Bone marrow (tissue), 2 donors: ENCODE results near the gene PHF11.

ENCODE experiments used
- DNase-seq, 2 donors: peaks; one replicate each; lab custom pipeline; 2025; lab: John Stamatoyannopoulos, UW

The PHF11 gene

GRCh38 chr13:49498206-49498605, 2.5 kb downstream of the PHF11 start:
- DNase-seq = no peak

GRCh38 chr13:49499889-49500660, 4.3 kb downstream of the PHF11 start:
- no peak for DNase-seq

DNA sequence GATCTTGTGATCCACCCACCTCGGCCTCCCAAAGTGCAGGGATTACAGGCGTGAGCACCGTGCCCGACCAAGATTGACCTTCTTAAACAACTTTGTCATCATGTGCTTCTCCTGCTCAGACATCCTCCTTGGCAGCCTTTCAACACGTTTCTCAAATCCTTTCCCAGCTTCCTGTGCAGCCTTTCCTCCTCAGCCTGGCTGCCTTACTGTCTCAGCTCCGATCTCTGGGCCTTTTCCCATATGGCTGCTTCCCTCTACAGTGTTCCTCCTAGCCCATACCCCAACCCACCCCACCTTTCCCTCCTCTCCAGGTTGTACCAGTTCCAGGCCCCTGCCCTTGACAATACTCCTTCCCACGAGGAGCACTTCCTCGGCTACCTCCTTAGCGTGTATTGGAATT, 7.2 kb downstream of the PHF11 start:
- no peak for DNase-seq

DNA sequence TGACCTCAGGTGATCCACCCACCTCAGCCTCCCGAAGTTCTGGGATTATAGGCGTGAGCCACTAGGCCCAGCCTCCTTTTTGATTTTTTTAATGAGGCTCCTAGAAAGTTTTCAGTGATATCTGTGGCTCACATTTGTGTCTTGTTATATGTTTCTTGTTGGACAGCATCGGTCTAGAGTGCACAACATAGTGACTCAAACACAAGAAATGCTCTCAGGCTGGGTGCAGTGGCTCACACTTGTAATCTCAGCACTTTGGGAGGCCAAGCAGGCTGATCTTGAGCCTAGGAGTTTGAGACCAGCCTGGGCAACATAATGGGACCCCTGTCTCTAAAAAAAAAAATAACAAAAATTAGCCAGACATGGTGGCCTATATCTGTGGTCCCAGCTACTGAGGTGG, 8.2 kb downstream of the PHF11 start:
- no peak for DNase-seq

DNA sequence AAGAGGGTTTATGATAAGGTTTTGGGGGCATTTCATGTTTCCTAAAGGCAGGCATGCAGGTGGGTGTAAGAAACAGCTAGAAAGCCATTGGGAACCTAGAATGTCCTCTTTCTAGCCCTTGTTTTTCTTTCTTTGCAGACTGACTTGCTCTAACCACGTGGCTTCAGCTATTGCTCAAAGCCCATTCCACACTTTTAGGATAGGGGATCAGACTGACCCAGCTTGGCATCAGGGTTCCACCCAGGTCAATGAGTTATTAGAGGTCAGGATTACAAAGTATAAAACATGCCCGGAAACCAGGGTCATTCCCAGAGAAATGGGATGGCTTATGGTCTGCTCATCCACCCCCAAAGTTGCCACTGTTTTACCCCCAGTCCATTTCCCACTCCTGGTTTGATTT, 16.8 kb downstream of the PHF11 start:
- no peak for DNase-seq

GRCh38 chr13:49516467-49516866, 20.7 kb downstream of the PHF11 start:
- DNase-seq = no peak

GRCh38 chr13:49517461-49517860, 21.7 kb downstream of the PHF11 start:
- no peak for DNase-seq

DNA sequence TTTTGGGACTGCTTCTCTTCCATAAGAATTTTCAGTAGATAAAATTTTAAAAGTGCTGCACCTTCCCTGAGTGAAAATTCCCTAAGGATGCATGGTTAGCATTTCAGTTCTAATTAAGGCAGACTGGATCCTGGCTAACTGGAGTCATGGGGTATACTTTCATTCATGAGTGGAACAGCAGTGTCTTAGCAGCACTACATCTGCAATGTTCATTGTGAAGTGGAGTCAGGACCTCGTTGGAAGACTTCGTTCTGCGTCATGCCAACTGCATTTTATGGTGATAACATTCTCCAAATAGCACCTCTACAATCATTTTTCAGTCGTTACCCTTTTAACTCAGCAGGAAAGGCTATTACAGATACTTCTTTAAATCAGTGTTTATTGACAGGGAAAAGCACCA, 25.5 kb downstream of the PHF11 start:
- DNase-seq = no peak

- DNase-seq = no peak
Measured at GRCh38 chr13:49524740-49525501, 29.2 kb downstream of the PHF11 start.

- DNase-seq = peak in 1 of 2 donors; percentile 10
Measured at GRCh38 chr13:49527123-49527522, 31.4 kb downstream of the PHF11 start.

DNA sequence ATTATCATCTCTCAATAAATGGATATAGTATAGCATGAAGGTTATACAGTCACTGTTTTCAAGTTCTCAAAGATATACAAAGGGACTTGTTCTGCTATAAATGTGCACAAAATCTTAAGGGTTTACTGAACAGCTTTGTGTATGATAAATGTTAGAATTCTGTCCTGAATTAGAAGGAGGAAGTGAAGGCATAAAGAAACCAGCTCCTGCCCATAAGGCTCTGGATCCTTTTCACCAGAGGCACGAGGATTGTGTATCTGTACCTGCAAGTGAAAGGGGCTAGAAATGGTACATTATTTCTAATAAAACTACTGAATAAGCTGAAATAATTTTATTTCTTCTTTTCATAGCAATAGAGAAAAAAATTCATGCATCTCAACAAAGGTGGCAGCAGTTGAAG, 32.4 kb downstream of the PHF11 start:
- peak in 1 of 2 donors; percentile 17 for DNase-seq

DNA sequence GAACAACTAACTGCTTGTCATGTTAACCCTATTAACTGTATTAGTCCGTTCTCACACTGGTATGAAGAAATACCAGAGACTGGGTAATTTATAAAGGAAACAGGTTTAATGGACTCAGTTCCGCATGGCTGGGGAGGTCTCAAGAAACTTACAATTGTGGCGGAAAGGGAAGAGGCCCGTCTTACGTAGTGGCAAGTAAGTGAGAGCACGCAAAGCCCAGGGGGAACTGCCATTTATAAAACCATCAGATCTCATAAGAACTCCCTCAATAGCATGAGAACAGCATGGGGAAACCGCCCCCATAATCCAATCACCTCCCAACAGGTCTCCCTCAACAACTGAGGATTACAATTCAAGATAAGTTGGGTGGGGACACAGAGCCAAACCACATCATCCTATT, 34.7 kb downstream of the PHF11 start:
- DNase-seq = peak in 1 of 2 donors; percentile 88

DNA sequence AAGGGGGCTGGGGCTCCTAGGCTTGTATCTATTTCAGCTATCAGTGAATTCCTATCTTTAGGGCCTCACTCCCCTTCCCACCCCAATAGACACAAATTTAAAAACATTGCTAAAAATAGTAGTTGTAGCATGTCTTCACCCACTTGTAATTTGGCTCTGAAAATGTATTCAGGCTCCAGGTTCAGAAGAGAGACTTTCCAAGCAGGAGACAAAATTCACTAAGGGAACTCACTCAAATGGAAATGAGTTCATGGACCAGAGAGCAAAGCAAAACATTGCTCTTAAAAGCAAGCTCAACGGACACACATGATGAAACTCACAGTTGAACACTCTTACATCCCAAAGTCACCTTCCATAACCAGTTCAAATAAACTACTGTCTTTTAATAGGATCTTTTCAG, 36.8 kb downstream of the PHF11 start:
- no peak for DNase-seq

DNA sequence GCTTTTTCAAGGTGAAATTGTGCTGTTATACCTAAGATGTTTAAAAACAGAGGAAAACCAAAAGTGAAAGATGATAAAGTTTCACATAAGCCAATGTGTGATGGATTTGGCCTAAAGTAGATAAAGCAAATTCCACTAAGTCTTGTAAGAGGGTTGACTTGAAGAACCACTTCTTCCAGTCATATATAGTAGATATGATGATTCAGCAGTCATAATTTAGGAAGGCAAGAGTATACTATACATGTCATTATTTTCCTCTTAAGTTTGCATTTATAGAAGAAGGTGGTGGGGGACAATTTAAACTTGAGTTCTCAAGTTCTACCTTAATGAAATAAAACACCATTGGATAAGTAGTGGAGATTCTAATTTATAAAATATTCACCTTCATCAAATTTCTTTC, 37.3 kb downstream of the PHF11 start:
- no peak for DNase-seq

DNA sequence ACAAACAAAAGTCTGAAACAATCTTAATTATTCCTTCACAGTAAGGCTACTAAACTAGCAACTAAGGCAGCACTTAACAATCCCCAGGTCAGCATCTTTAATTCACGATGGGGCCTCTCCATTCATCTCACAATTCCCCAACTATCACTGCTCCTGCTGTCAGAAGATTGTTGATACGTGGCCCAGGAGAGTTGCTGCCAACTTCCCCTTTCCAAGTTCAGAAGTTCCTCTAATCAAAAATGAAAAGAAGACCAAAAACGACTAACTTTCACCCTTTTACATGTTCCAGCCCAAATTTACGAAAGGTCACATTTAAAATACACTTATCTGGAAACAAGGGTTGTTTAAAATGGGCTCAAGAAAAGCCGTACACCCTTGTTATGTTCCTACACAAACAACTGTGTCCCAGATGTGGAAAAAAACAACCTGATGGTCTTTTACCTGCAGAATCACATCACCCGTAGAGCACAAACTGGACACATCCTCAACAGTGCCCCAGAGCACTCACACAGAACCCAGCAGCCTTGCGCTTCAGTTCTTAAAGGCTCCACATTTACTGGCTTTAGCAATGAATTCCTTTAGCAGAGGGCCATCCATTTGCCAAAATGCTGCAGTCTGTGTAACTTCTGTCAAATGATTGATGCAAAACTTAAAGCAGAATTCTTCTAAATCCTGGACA, 38.0 kb downstream of the PHF11 start:
- peak in 1 of 2 donors; percentile 72 for DNase-seq

GRCh38 chr13:49536144-49536873, 40.6 kb downstream of the PHF11 start:
- DNase-seq = no peak

DNA sequence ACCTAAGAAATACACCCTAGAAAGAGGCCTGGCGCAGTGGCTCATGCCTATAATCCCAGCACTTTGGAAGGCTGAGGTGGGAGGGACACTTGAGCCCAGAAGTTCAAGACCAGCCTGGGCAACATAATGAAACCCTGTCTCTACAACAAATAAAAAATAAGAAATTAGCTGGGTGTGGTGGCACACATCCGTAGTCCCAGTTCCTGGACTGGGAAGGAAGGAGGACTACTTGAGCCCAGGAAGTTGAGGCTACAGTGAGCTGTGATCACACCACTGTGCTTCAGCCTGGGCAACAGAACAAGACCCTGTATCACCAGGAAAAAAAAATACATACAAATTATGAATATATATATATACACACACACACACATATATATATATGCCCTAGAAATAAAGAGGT, 42.7 kb downstream of the PHF11 start:
- DNase-seq = no peak

- no peak for DNase-seq
Measured at GRCh38 chr13:49539313-49539712, 43.6 kb downstream of the PHF11 start.

- DNase-seq = no peak
Measured at GRCh38 chr13:49539746-49540145, 44.0 kb downstream of the PHF11 start.

DNA sequence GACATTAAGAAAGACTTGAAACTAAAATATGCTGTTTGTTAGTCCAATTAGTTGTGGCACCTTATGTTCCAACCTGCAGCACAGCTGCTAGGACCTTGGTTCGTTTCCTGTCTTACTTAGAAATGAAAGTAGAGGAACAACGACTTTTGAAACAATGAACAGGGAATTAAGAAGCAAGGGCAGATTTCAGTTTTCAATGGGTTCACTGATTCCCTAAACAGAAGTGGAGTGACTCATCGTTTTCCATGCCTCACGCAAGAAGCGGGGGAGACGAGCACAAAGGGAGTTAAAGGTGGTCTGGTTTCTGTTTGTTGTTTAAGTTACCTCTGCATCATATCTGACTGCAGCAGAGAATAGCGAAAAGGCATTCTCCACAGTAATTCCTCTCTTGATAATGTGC, 44.8 kb downstream of the PHF11 start:
- peak in 1 of 2 donors; percentile 43 for DNase-seq

DNA sequence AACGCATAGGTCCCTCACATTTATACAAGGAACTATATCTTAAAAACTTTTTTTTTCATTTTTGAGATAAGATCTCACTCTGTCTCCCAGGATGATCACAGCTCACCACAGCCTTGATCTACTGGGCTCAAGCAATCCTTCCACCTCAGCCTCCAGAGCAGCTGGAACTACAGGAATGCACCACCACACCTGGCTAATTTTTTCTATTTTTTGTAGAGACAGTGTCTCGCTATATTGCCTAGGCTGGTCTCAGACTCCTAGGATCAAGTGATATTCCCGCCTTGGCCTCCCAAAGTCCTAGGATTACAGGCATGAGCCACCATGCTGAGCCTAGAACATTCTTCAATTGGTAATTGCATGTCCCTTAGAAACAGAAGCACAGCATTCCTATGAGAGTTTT, 47.9 kb downstream of the PHF11 start:
- DNase-seq = no peak

DNA sequence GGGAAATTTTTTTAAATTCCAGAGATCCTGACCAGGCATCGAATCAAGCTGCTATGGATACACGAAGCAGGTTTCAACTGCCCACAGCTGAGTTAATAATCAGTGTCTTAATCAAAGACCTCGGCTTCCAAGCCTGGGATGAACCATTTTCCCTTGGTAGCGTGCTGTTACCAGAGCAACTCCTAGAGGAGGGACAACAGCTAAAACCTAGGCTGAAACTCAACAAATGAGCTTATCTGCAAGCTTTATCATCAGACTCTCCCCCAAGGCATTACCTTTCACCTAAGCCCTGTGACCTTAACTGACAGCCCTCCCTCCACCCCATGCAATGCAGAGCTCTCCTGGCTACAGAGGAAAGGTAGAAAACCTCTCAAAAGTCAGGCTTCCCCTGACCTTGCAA, 49.9 kb downstream of the PHF11 start:
- DNase-seq = no peak
